ENCODE data around the gene ZNF423.

DNA sequence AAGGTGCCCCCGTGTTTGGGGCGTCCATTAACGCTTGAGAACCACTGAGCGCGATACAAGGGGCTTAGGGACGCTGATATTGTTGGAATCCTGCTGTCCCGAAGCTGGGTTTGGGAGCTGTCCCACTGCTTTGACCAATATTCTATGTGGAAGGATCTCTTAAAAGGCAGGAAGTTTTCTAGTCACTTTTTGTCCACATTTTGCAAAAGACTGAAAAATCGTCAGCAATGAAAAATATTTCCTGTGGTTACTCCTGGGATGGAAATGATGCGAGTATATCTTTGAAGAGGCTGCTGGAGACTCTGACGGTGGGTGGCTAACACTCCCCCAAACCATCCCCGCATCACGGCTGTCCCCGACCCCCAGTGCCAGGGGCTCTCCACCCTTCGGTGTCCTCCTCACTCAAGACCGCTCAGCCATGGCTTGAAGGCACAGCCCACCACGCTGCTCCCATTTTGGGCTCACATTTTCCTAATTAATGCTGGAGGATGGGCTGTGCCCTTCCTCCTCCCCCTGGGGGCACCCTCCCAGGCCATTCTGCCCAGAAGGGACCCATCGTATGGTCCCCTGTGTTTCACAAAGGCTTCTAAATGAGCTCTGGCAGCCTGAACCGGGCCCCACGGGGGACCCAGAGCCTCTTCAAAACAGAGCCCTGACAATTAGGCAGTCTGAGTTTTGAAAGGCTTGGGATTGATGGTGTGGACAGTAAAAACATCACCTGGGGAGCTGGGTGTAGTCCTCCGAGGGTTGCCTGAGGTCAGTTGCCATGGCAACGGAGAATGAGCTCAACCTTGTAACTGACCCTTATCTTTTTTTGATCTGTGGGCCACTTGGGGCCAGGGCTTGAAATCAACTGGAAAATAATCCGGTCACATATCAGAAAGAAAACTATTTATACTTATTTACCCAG, 323.7 kb downstream of the ZNF423 start:
- TF ChIP-seq POLR2A (IDR thresholded peaks at IDR 0.05) (no peak), CTCF (IDR thresholded peaks at IDR 0.05) (no peak)

All from right lobe of liver (tissue), 4 donors.